ES-I3 (cell line): ENCODE measurements around the gene SIPA1.
A peak's percentile ranks its signal among the peaks of the same experiment; 100 is the strongest.
"Not testable (repeated sequence)": the region's sequence is repeated elsewhere in the genome, so short reads cannot be mapped to it uniquely, and the experiment has no call there.

Source experiments
- H3K36me3 ChIP-seq: 2 replicates; pipeline ENCODE4 v1.6.1; 2013; ENCODE audit warnings: mild to moderate bottlenecking, low read length, control low read depth, moderate library complexity; ENCODE audit not compliant: insufficient read depth
- H3K4me1 ChIP-seq: 2 replicates; pipeline ENCODE4 v1.6.1; 2013; ENCODE audit warnings: mild to moderate bottlenecking, control low read depth, low read length; ENCODE audit not compliant: insufficient read depth
- H3K9ac ChIP-seq: 2 replicates; pipeline ENCODE4 v1.6.1; 2013; ENCODE audit warnings: low read depth, mild to moderate bottlenecking, low read length, moderate library complexity
- H3K9me3 ChIP-seq: 2 replicates; pipeline ENCODE4 v1.6.1; 2013; ENCODE audit warnings: mild to moderate bottlenecking, low read length, moderate library complexity; ENCODE audit not compliant: control insufficient read depth, insufficient read depth

SIPA1 gene

GRCh38 chr11:65661599-65662246 is 23.8 kb downstream of the SIPA1 start:
- Histone ChIP-seq H3K9ac (peak overlapping the region; percentile 88), H3K9me3 (no peaks in the 10 kb centered on the region), H3K4me1 (no peaks in the 10 kb centered on the region), H3K36me3 (peaks cover 27% of the 10 kb centered on the region)

- peaks cover 23% of the 10 kb centered on the region for H3K36me3 ChIP-seq
- no peaks in the 10 kb centered on the region for H3K9me3 ChIP-seq
- H3K4me1 ChIP-seq: no peaks in the 10 kb centered on the region
- peak overlapping the region; percentile 88 for H3K9ac ChIP-seq
Observed at GRCh38 chr11:65662247-65662798, 24.4 kb downstream of the SIPA1 start.

GRCh38 chr11:65662799-65663638 is 25.1 kb downstream of the SIPA1 start, which contains the start of gene RELA:
Gene RELA, minus strand, starts transcription at chr11:65662916. Its CDS starts 84 bp downstream, at chr11:65662832.
- Histone ChIP-seq H3K36me3 (peaks cover 16% of the 10 kb centered on the region), H3K4me1 (no peaks in the 10 kb centered on the region), H3K9ac (peak within 1 kb of the TSS; percentile 88), H3K9me3 (no peaks in the 10 kb centered on the region)

- Histone ChIP-seq H3K9me3 (no peaks in the 10 kb centered on the region), H3K36me3 (peaks cover 9% of the 10 kb centered on the region), H3K9ac (peak overlapping the region; percentile 88), H3K4me1 (no peaks in the 10 kb centered on the region)
Observed at GRCh38 chr11:65663639-65664200, 25.8 kb downstream of the SIPA1 start.

- Histone ChIP-seq H3K4me1 (no peaks in the 10 kb centered on the region), H3K36me3 (no peaks in the 10 kb centered on the region), H3K9me3 (no peaks in the 10 kb centered on the region), H3K9ac (no peak overlapping the region)
Observed at GRCh38 chr11:65672180-65672860, 34.4 kb downstream of the SIPA1 start.

- H3K9ac ChIP-seq: no peak overlapping the region
- no peaks in the 10 kb centered on the region for H3K9me3 ChIP-seq
- no peaks in the 10 kb centered on the region for H3K36me3 ChIP-seq
- no peaks in the 10 kb centered on the region for H3K4me1 ChIP-seq
Observed at GRCh38 chr11:65672982-65673381, 35.1 kb downstream of the SIPA1 start.

- Histone ChIP-seq H3K4me1 (no peaks in the 10 kb centered on the region), H3K36me3 (no peaks in the 10 kb centered on the region), H3K9ac (no peak overlapping the region), H3K9me3 (no peaks in the 10 kb centered on the region)
Observed at GRCh38 chr11:65680192-65680743, 42.4 kb downstream of the SIPA1 start.

GRCh38 chr11:65683480-65683879 is 45.6 kb downstream of the SIPA1 start:
- H3K9ac ChIP-seq, H3K4me1 ChIP-seq, H3K9me3 ChIP-seq, H3K36me3 ChIP-seq: not testable (repeated sequence)

GRCh38 chr11:65685981-65686380 is 48.1 kb downstream of the SIPA1 start:
- Histone ChIP-seq H3K36me3 (no peaks in the 10 kb centered on the region), H3K9me3 (no peaks in the 10 kb centered on the region), H3K9ac (no peak overlapping the region), H3K4me1 (no peaks in the 10 kb centered on the region)

- H3K9me3 ChIP-seq, H3K36me3 ChIP-seq, H3K4me1 ChIP-seq, H3K9ac ChIP-seq: not testable (repeated sequence)
Observed at GRCh38 chr11:65691847-65692246, 53.9 kb downstream of the SIPA1 start.

- Histone ChIP-seq H3K36me3 (no peaks in the 10 kb centered on the region), H3K9me3 (no peaks in the 10 kb centered on the region), H3K4me1 (no peaks in the 10 kb centered on the region), H3K9ac (no peak overlapping the region)
Observed at GRCh38 chr11:65692367-65692766, 54.5 kb downstream of the SIPA1 start.

- H3K9me3 ChIP-seq: no peaks in the 10 kb centered on the region
- no peaks in the 10 kb centered on the region for H3K36me3 ChIP-seq
- H3K9ac ChIP-seq: no peak overlapping the region
- H3K4me1 ChIP-seq: no peaks in the 10 kb centered on the region
Observed at GRCh38 chr11:65695459-65696241, 57.7 kb downstream of the SIPA1 start.

- H3K9me3 ChIP-seq: no peaks in the 10 kb centered on the region
- H3K36me3 ChIP-seq: no peaks in the 10 kb centered on the region
- H3K9ac ChIP-seq: no peak overlapping the region
- no peaks in the 10 kb centered on the region for H3K4me1 ChIP-seq
Observed at GRCh38 chr11:65696802-65697552, 59.1 kb downstream of the SIPA1 start.
